ENCODE data around the gene FFAR3. TPM values are rescaled to one million over a fixed set of nuclear protein-coding genes. Genes with fewer than 3 reads are reported as not detected.

The FFAR3 gene
- total and polyA plus RNA-seq, 2 of the 8 experiments (the other 6 are each of a cell fraction or from before 2014, with no cell fraction given): not detected

DNA sequence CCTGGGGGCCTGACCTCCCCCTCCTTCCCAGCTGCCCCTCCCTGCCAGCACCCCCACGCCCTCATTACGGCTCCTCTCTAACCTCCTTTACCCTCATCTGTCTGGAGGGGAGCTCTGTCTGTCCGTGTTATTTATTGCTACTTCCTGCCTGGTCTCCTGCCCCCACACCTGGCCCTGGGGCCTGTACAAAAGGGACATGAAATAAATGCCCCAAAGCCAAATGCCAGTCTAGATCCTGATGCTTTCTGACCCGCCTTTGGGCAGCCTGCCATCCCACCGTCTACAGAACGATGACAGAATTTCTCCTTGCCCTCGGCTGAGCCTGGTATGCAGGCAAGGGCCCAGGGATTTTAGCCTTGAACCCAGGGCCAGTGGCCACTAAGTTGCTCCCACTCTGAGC lies 44.7 kb upstream of the FFAR3 start:
- H2BK20ac ChIP-seq (ENCODE audit: low read length): no peak overlapping the region
- no peaks in the 10 kb centered on the region for H3K23me2 ChIP-seq (ENCODE audit: low read depth, low read length)
- no peak overlapping the region for H3K4ac ChIP-seq (replicated peaks; ENCODE audit: insufficient read length, low read depth, low read length)
- no peaks in the 10 kb centered on the region for H3K27me3 ChIP-seq (replicated peaks in 1 of 4; ENCODE audit: control insufficient read depth in 3 of 4, extremely low read depth in 1 of 4, insufficient read depth in 3 of 4, low read length in 3 of 4)
- H3K9me3 ChIP-seq (ENCODE audit: insufficient read depth in 2 of 2, low read depth in 1 of 2, low read length in 1 of 2): no peaks in the 10 kb centered on the region
- H2BK12ac ChIP-seq (ENCODE audit: low read depth, low read length): no peak overlapping the region
- no peaks in the 10 kb centered on the region for H3K36me3 ChIP-seq (ENCODE audit: control insufficient read depth in 2 of 4, insufficient read depth in 4 of 4, low read length in 3 of 4)
- no peak overlapping the region for H2BK5ac ChIP-seq (ENCODE audit: low read depth, low read length)
- no peak overlapping the region for H3K23ac ChIP-seq (ENCODE audit: insufficient read length)
- no peaks in the 10 kb centered on the region for H3K79me1 ChIP-seq (ENCODE audit: low read depth, low read length)
- H2AK5ac ChIP-seq (ENCODE audit: low read depth, low read length): no peak overlapping the region
- H2BK15ac ChIP-seq (ENCODE audit: low read length): no peak overlapping the region
- H3K18ac ChIP-seq (ENCODE audit: extremely low read depth, low read length): no peak overlapping the region
- H3K4me3 ChIP-seq (ENCODE audit: extremely low read depth in 1 of 4, insufficient read depth in 2 of 4, low read depth in 3 of 4, low read length in 4 of 4): no peak overlapping the region
- FAIRE-seq (no peak), DNase-seq (ENCODE audit: low read depth in 1 of 2, low spot score in 2 of 2) (no peak)
- H3K27ac ChIP-seq (ENCODE audit: low read depth, low read length): no peak overlapping the region
- POLR2A ChIA-PET (ENCODE audit: partially characterized antibody): no interaction called here
- no peak overlapping the region for H3K4me2 ChIP-seq (ENCODE audit: insufficient read depth in 1 of 2, low read depth in 2 of 2, low read length in 2 of 2)
- H4K91ac ChIP-seq (replicated peaks; ENCODE audit: insufficient read length, low read length): no peak overlapping the region
- H2BK120ac ChIP-seq (replicated peaks; ENCODE audit: low read depth, low read length): no peak overlapping the region
- no peak overlapping the region for H3K14ac ChIP-seq (ENCODE audit: insufficient read length)
- no peak overlapping the region for H3K56ac ChIP-seq (replicated peaks; ENCODE audit: insufficient read length, low read depth, low read length)
- no peak overlapping the region for H3K9ac ChIP-seq (replicated peaks in 1 of 4; ENCODE audit: extremely low read depth in 1 of 4, low read depth in 3 of 4, low read length in 3 of 4)
- H4K8ac ChIP-seq (ENCODE audit: extremely low read depth, insufficient read depth, low read length): no peak overlapping the region
- no peaks in the 10 kb centered on the region for H4K20me1 ChIP-seq (replicated peaks in 1 of 2; ENCODE audit: control insufficient read depth in 1 of 2, insufficient read depth in 2 of 2, low read length in 2 of 2)
- CTCF ChIA-PET (ENCODE audit: partially characterized antibody): interaction anchor here (0.7 to 4.1 kb wide), 3 partner anchors 14 to 39 kb away, joined by 3 to 20 read pairs (median 4); partner anchors contain the start of gene CD22
- WGBS, 2 experiments (ENCODE audit: extremely low coverage in 1 of 2, insufficient coverage in 1 of 2, insufficient read length in 1 of 2, insufficient replicate concordance in 2 of 2, low coverage in 1 of 2, low lambda C conversion rate in 2 of 2, missing lambda C conversion rate in 1 of 2): 84% methylated on average over 7 of the region's 7 CpGs; no CpG with 5 or more reads in 1 of the 2 experiments
- no peaks in the 10 kb centered on the region for H3K4me1 ChIP-seq (replicated peaks in 1 of 4; ENCODE audit: control insufficient read depth in 3 of 4, insufficient read depth in 4 of 4, low read length in 3 of 4)
- H2AFZ ChIP-seq (ENCODE audit: low read length): no peak overlapping the region
- no peaks in the 10 kb centered on the region for H3K79me2 ChIP-seq (ENCODE audit: control insufficient read depth in 1 of 2, insufficient read depth in 2 of 2, low read length in 2 of 2)
- H4K5ac ChIP-seq (ENCODE audit: insufficient read length, low read depth, low read length): no peak overlapping the region
- TF ChIP-seq CHD2 (IDR thresholded peaks at IDR 0.05; ENCODE audit: low read length) (no peak), TAF1 (IDR thresholded peaks at IDR 0.05; ENCODE audit: low read depth, low read length) (no peak), SIX5 (IDR thresholded peaks at IDR 0.05; ENCODE audit: low read depth, low read length) (no peak), CTBP2 (IDR thresholded peaks at IDR 0.05; ENCODE audit: borderline replicate concordance, insufficient read depth, insufficient read length, low read length) (no peak), MAFK (IDR thresholded peaks at IDR 0.05; ENCODE audit: low read depth, low read length) (no peak), RXRA (IDR thresholded peaks at IDR 0.05; ENCODE audit: insufficient read depth, low read depth, low read length) (no peak), SP2 (IDR thresholded peaks at IDR 0.05; ENCODE audit: low read length) (no peak), TBP (IDR thresholded peaks at IDR 0.05; ENCODE audit: low read depth, low read length) (no peak), JUN (IDR thresholded peaks at IDR 0.05; ENCODE audit: low read depth, low read length) (no peak), BACH1 (IDR thresholded peaks at IDR 0.05; ENCODE audit: low read length) (no peak), EZH2 (IDR thresholded peaks at IDR 0.05; ENCODE audit: low read depth, low read length, severe bottlenecking) (no peak), CBX5 (IDR thresholded peaks at IDR 0.05; ENCODE audit: low read depth, low read length) (no peak)
- TF ChIP-seq, protein P1, sequence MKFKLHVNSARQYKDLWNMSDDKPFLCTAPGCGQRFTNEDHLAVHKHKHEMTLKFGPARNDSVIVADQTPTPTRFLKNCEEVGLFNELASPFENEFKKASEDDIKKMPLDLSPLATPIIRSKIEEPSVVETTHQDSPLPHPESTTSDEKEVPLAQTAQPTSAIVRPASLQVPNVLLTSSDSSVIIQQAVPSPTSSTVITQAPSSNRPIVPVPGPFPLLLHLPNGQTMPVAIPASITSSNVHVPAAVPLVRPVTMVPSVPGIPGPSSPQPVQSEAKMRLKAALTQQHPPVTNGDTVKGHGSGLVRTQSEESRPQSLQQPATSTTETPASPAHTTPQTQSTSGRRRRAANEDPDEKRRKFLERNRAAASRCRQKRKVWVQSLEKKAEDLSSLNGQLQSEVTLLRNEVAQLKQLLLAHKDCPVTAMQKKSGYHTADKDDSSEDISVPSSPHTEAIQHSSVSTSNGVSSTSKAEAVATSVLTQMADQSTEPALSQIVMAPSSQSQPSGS (IDR thresholded peaks at IDR 0.05; ENCODE audit: low read length): no peak
- TF ChIP-seq, protein P2, sequence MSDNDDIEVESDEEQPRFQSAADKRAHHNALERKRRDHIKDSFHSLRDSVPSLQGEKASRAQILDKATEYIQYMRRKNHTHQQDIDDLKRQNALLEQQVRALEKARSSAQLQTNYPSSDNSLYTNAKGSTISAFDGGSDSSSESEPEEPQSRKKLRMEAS (IDR thresholded peaks at IDR 0.05): no peak

All from H1 (cell line).